HG03442 (cell line): ENCODE data around the gene GPBAR1.

ENCODE experiments used
- ATAC-seq: cut with Tn5 transposase; IDR thresholded peaks from one replicate; pipeline ENCODE4 v1.9.1; 2021; ENCODE audit warnings: mild to moderate bottlenecking, moderate library complexity; ENCODE audit not compliant: unreplicated experiment

The GPBAR1 gene

DNA sequence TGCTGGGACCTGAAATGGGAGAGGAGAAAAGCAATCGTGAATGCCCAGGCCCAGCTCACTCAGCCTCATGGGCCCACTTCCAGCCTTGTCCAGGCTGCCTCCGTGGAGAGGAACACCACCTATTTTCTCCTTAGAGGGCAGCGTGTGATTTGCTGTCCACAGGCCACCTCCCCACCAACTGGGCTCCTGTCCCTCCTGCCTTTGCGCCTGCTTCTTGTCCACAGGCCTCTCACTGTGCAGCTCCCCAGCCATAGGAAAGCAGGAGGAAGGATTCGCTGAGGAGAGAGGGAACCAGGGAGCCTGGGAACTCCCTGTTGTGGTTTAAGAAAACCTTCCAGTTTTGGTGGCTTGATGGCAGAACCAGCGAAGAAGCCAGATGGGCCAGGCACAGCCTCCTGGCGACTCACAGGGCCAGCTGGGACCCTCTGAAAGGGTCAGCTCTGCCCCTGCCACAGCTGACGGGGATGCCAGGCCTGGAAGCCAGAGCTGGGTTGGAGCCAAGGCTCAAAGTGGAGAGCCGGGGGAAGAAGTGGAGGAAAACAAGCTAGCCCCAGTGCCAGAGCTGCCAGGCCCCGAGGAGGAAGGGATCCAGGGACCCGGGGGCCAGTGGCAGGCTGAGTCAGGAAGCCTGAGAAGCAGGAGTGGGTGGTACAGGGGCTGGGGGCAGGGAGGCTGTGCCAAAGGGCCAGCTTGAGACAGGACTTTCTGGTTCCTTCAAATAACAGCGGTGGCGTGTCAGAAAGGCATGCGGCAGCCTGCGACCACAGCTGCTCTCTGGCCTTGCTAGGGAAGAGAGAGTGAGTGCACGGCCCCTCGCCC lies 21.6 kb downstream of the GPBAR1 start:
- ATAC-seq: no peak

GRCh38 chr2:218284106-218284811 lies 23.4 kb downstream of the GPBAR1 start:
- peak; percentile 58 for ATAC-seq

- ATAC-seq: no peak
Observed at GRCh38 chr2:218285604-218286003, 24.8 kb downstream of the GPBAR1 start.

GRCh38 chr2:218286570-218287459 lies 26.0 kb downstream of the GPBAR1 start:
- peak; percentile 53 for ATAC-seq

- ATAC-seq: no peak
Observed at GRCh38 chr2:218289639-218290315, 29.0 kb downstream of the GPBAR1 start.

DNA sequence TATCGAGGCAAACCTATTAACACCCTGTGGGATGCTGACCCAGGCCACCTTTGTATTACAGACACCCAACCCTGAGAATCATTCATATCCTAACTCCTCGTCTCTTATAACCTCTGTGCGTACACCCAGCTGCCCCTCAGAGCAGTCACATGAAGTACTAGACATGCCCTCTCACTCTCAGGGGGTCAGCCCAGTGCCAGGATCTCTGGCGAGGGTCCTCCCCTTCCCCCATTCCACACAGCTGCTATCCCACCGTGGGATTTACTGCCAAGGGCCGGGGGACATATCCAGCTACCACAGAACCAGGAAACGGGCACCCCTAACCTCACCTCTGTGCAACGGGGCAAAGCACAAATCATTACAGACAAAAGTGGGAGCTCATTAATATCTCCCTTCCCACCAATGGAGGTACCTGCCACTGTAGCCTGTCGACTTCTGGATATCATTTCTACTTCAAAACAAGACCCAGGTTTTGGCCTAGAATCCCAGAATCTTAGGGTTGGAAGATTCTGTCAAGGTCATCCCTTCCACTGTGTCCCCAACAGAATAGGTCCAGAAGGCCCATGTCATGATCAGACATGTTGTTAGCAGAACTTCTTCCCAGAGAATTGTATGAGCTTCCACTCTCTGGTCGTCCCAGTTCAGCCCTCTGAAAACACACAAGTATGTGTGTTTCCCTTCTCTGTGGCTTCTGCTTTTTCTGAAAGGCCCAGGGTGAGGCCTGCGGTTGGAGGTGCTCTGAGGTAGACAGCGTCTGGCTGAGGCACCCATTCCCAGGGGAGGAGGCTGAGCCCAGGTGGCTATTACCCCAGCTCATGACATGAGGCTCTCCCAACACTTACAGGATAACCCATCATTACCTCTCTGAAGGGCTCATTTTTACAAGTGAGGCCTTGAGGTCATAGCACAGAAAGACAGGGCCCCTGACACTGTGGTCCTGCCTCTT lies 29.8 kb downstream of the GPBAR1 start:
- peak; percentile 47 for ATAC-seq

GRCh38 chr2:218291318-218292047 lies 30.7 kb downstream of the GPBAR1 start:
- ATAC-seq: no peak

DNA sequence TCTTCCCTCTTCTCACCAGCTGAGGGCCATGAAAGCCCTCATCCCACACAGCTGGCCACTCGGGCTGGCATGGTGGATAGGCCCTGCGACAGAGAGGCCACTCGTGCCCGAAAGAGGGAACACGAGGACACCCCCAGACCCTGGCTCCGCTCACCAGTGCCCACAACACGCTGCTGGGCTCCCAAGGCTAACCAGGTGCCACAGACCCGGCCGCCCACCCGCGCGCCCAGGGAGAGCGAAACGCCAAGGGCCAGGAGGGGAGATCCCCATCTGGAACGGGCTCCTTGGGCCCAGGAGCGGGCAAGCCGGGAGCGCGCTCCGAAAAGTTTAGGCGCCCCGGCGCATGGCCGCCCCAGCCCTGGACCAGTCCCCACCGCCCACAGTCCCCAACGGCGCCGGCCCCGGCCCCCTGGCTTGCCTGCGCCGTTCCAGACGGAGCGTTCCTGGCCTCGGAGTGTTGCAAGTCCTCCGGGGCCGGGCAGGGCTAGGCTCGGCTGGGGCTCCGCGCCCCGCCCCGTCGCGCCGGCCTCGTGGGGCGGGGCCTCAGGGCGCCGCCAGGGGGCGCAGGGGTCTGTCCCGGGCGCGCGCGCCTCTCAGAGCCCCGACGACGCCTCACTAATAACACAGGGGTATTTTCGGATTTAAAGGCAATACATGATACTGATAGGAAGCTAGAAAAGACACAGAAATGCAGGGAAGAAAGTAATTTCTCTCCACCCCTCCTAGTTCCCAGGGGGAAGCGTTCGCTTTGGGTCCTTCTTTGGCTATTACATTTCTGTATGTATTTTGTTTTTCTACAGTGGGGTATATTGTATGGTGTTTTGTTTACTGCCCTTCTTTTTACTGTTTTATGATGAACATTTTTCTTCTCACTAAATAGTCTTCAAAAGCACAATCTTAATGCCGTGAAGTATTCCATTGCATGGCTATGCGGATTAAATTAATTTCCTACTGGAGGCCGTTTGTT lies 31.5 kb downstream of the GPBAR1 start, which contains the start of gene TMBIM1:
Gene TMBIM1 (minus strand): TSS at position 456 of the 967 bp plus-strand sequence. CDS start 10,362 bp downstream, outside the sequence.
- peak; percentile 63 for ATAC-seq

- no peak for ATAC-seq
Observed at GRCh38 chr2:218293715-218294429, 33.1 kb downstream of the GPBAR1 start.

- no peak for ATAC-seq
Observed at GRCh38 chr2:218294430-218295022, 33.7 kb downstream of the GPBAR1 start.

DNA sequence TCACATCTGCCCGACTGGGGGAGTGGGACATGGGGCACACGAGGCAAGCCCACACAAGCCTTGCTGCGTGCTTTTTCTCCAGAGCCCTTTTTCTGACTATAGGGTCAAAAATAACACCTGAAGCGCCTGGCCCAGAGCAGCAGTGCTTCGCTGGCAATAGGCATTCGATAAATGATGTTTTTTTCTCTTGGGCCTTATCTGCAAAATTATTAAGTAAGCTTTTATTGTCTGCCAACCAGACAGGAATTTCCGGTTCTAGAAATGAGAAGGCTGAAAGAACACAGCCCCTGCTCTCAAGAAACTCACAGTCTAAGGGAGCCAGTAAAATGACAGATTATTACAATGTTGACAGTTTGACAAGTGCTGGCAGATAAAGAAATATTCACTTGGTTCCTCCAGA lies 34.2 kb downstream of the GPBAR1 start:
- ATAC-seq: no peak

- ATAC-seq: no peak
Observed at GRCh38 chr2:218296200-218296599, 35.4 kb downstream of the GPBAR1 start.

- no peak for ATAC-seq
Observed at GRCh38 chr2:218296847-218297246, 36.0 kb downstream of the GPBAR1 start.

GRCh38 chr2:218298314-218298875 lies 37.6 kb downstream of the GPBAR1 start:
- no peak for ATAC-seq

GRCh38 chr2:218300141-218300540 lies 39.3 kb downstream of the GPBAR1 start:
- ATAC-seq: no peak

- ATAC-seq: peak; percentile 67
Observed at GRCh38 chr2:218301176-218301819, 40.5 kb downstream of the GPBAR1 start.
